Tibial nerve (tissue), 4 donors: ENCODE results near the gene GSE1.

Experiments
- CTCF ChIP-seq, 5 experiments: fragments of 200-600 bp in 3 of 5; fragments of 450-650 bp in 2 of 5; sonication (generic) in 3 of 5; IDR thresholded peaks; one replicate each; pipeline ENCODE4 v1.5.1; 2016 to 2019; ENCODE audit warnings: antibody characterized with exemption in 5 of 5, mild to moderate bottlenecking in 3 of 5, moderate library complexity in 2 of 5
- EP300 ChIP-seq, 2 donors: sonication (generic); formaldehyde crosslinking; IDR thresholded peaks; one replicate each; pipeline ENCODE4 v1.6.1; 2017; ENCODE audit warnings: antibody characterized with exemption in 2 of 2, mild to moderate bottlenecking in 1 of 2

GRCh38 chr16:85640585-85640984 lies 27.5 kb downstream of the GSE1 start:
- TF ChIP-seq CTCF (IDR thresholded peaks at IDR 0.05) = no peak
- TF ChIP-seq EP300 (IDR thresholded peaks at IDR 0.05) = no peak
